ENCODE data around the gene SIAH1. TPM values are rescaled to one million over a fixed set of nuclear protein-coding genes. Genes with fewer than 3 reads are reported as not detected.

Gene SIAH1
- total RNA-seq, 4 donors from 2014 or later, result 21.6 to 31.0 (median 25.9) TPM

DNA sequence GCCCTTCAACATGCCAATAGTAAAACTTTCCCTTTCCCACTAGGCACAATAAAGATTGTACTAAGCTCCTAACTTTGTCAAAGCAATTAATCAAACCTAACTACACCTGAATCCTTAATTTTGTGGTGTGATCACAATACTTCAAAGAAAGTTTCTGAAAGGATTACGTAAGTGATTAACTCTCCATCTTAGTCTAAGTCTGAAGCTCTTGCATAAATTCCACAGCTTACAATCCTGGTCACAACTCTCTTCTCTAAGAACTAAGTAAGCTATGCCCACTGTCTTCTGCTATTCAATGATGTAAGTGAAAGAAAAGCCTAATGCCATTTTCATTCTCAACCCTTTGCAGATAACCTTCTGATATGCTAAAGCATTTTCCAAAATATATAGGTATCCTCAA, 15.4 kb downstream of the SIAH1 start:
- WGBS, result 88% methylated on average over 1 of the region's 1 CpG
- intact Hi-C loops (cut with DNase I), result no loop called here
- Histone ChIP-seq H3K36me3 (no peaks in the 10 kb centered on the region), H3K27ac (replicated peaks in 1 of 4) (no peak overlapping the region), H3K4me3 (no peak overlapping the region), H3K4me1 (peaks cover 64 to 79% (median 77%) of the 10 kb centered on the region in 4 donors), H3K9me3 (no peaks in the 10 kb centered on the region), H3K27me3 (no peaks in the 10 kb centered on the region)
- no peak for DNase-seq (ENCODE audit: extremely low spot score)
- TF ChIP-seq EP300 (IDR thresholded peaks at IDR 0.05) (no peak), POLR2A (IDR thresholded peaks at IDR 0.05; ENCODE audit: low read depth) (no peak)

- no peaks in the 10 kb centered on the region for H3K36me3 ChIP-seq
- H3K4me1 ChIP-seq, result peaks cover 50 to 65% (median 63%) of the 10 kb centered on the region in 4 donors
- DNase-seq (ENCODE audit: extremely low spot score), result no peak
- 61% methylated on average over 2 of the region's 2 CpGs for WGBS
- intact Hi-C loops (cut with DNase I), result no loop called here
- no peaks in the 10 kb centered on the region for H3K9me3 ChIP-seq
- no peak overlapping the region for H3K27ac ChIP-seq (replicated peaks in 1 of 4)
- no peak overlapping the region for H3K4me3 ChIP-seq
- no peaks in the 10 kb centered on the region for H3K27me3 ChIP-seq
- no peak for TF ChIP-seq POLR2AphosphoS5 (IDR thresholded peaks at IDR 0.05)
Measured at GRCh38 chr16:48367441-48368049, 17.7 kb downstream of the SIAH1 start.

- intact Hi-C loops (cut with DNase I), result no loop called here
- peaks cover 42 to 60% (median 57%) of the 10 kb centered on the region in 4 donors for H3K4me1 ChIP-seq
- peak overlapping the region; percentile 66 to 80 (median 66) for H3K4me3 ChIP-seq
- peaks cover 0 to 8% (median 8%) of the 10 kb centered on the region in 4 donors for H3K36me3 ChIP-seq
- 19% methylated on average over 21 of the region's 21 CpGs for WGBS
- H3K27ac ChIP-seq (replicated peaks in 1 of 4), result peak overlapping the region; percentile 85 to 86 (median 86)
- no peaks in the 10 kb centered on the region for H3K9me3 ChIP-seq
- no peaks in the 10 kb centered on the region for H3K27me3 ChIP-seq
- DNase-seq (ENCODE audit: extremely low spot score), result no peak
- TF ChIP-seq EP300 (IDR thresholded peaks at IDR 0.05) (no peak), POLR2A (IDR thresholded peaks at IDR 0.05; ENCODE audit: low read depth) (no peak), CTCF (IDR thresholded peaks at IDR 0.05) (no peak), POLR2AphosphoS5 (IDR thresholded peaks at IDR 0.05) (peak; percentile 43 to 51)
Measured at GRCh38 chr16:48366165-48367093, 18.8 kb downstream of the SIAH1 start.

DNA sequence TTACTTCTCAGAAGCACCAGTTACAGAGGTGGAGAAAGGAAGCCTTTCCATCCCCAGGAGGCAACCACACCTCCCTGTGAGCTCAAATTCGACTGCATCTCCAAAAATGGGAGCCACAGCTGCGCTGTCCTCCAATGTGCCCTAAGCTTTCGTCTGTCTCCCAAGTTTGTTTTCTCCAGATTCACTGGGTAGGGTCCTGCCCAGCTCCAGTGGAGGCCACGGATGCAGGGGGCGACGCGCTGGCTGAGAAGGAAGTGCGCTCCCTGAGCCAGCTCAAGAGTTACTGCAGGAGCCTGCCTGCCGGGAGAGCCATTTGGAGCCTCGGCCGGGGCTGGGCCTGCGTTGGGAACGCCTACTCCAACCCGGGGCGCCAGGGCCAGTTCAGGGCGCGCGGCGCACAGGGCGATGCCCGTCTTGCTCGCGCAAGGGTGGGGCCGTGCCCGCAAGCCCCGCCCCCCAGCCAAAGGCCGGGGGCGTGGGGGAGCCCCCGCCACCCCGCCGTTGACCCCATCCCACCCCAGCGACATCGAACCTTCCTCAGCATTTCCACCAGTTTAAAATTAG, 19.5 kb downstream of the SIAH1 start:
- TF ChIP-seq CTCF (IDR thresholded peaks at IDR 0.05) (peak in 1 of 3 experiments; percentile 14), POLR2AphosphoS5 (IDR thresholded peaks at IDR 0.05) (peak; percentile 91 to 96), EP300 (IDR thresholded peaks at IDR 0.05) (no peak), POLR2A (IDR thresholded peaks at IDR 0.05; ENCODE audit: low read depth) (peak; percentile 18)
- H3K27ac ChIP-seq (replicated peaks in 1 of 4), result peak overlapping the region; percentile 85 to 86 (median 86)
- peaks cover 35 to 54% (median 50%) of the 10 kb centered on the region in 4 donors for H3K4me1 ChIP-seq
- WGBS, result 2% methylated on average over 14 of the region's 33 CpGs
- H3K27me3 ChIP-seq, result no peaks in the 10 kb centered on the region
- peak; percentile 96 for DNase-seq (ENCODE audit: extremely low spot score)
- no peaks in the 10 kb centered on the region for H3K9me3 ChIP-seq
- intact Hi-C loops (cut with DNase I), result no loop called here
- H3K36me3 ChIP-seq, result peaks cover 0 to 13% (median 9%) of the 10 kb centered on the region in 4 donors
- peak overlapping the region; percentile 66 to 80 (median 66) for H3K4me3 ChIP-seq

- DNase-seq (ENCODE audit: extremely low spot score), result no peak
- H3K27ac ChIP-seq (replicated peaks in 1 of 4), result peak overlapping the region; percentile 85 to 86 (median 86)
- WGBS, result 56% methylated on average over 15 of the region's 15 CpGs
- peaks cover 0 to 13% (median 9%) of the 10 kb centered on the region in 4 donors for H3K36me3 ChIP-seq
- no peak for TF ChIP-seq CTCF (IDR thresholded peaks at IDR 0.05)
- no peak for TF ChIP-seq EP300 (IDR thresholded peaks at IDR 0.05)
- no peak for TF ChIP-seq POLR2AphosphoS5 (IDR thresholded peaks at IDR 0.05)
- no peak for TF ChIP-seq POLR2A (IDR thresholded peaks at IDR 0.05; ENCODE audit: low read depth)
- no peaks in the 10 kb centered on the region for H3K27me3 ChIP-seq
- peaks cover 31 to 48% (median 46%) of the 10 kb centered on the region in 4 donors for H3K4me1 ChIP-seq
- no peaks in the 10 kb centered on the region for H3K9me3 ChIP-seq
- H3K4me3 ChIP-seq, result peak overlapping the region; percentile 66 to 80 (median 66)
- intact Hi-C loops (cut with DNase I), result no loop called here
Measured at GRCh38 chr16:48365025-48365600, 20.1 kb downstream of the SIAH1 start.
